ENCODE measurements around the gene DCANP1.
A peak's percentile ranks its signal among the peaks of the same experiment; 100 is the strongest.

The DCANP1 gene

DNA sequence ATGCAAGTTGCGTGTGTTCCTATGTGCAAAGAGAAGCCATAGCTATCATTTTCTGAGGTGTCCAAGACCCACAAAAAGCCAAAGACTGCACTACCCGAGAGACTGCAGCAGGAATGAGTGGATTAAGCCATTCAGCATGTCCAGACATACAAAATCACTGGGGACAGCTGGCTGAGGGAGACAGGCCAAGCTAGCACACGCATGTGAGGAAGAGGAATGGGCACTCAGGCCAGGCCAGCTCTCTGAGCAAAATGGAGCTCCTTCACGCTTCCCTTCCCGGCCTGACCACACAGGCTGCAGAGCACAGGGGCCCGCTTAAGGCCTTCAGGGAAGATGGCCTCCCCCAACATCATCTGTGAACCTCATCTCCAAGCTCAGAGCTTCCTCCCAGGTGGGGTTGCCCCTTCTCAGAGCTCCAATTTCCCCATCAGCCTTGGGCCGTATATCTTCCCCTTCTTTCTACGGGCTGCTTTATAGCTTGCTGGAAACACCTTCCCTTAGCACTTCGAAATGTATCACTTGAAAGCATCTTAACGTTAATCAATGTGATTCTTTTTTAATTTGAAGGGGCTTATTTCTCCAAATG is 8.4 kb downstream of the DCANP1 start:
- no peak for DNase-seq (ENCODE audit: extremely low read depth, low read depth)
- TF ChIP-seq, protein P1, sequence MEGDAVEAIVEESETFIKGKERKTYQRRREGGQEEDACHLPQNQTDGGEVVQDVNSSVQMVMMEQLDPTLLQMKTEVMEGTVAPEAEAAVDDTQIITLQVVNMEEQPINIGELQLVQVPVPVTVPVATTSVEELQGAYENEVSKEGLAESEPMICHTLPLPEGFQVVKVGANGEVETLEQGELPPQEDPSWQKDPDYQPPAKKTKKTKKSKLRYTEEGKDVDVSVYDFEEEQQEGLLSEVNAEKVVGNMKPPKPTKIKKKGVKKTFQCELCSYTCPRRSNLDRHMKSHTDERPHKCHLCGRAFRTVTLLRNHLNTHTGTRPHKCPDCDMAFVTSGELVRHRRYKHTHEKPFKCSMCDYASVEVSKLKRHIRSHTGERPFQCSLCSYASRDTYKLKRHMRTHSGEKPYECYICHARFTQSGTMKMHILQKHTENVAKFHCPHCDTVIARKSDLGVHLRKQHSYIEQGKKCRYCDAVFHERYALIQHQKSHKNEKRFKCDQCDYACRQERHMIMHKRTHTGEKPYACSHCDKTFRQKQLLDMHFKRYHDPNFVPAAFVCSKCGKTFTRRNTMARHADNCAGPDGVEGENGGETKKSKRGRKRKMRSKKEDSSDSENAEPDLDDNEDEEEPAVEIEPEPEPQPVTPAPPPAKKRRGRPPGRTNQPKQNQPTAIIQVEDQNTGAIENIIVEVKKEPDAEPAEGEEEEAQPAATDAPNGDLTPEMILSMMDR (IDR thresholded peaks at IDR 0.05; ENCODE audit: low read depth, low read length), result no peak

DNA sequence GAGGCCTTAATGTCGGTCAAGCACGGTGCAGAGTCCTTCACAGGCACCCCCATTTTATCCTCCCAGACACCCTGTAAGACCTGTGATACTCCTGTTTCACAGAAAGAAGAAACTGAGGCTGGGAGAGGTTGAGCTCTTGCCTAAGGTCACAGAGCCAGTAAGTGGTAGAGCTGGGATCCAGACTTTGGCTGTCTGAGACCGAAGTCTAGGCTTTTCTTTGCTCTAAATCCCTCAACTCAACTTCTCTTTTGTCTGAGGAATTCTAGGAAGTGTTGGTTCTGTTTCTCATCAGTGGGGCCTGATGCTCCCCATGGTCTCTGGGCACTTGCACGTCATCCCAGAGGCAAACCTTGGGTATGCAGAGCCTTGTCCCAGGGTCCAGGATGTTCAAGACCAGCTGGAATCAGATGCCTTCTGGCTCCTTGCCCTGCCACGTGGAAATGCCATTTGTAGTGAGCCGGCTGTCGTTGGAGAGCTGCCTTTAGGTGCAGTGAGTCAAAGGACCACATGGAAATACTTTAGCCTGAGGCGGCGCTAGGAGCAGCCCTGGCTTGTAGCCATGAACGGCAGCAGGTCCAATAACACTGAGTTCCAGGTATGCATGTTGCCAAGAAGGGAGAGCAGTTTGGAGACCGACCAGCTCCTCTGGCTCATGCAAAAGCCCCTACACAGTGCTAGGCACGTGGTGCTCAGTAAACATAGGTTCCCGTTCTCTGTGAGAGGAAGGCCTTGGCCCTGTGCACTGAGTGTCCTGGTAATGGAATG is 9.2 kb downstream of the DCANP1 start:
- DNase-seq (ENCODE audit: extremely low read depth, low read depth), result peak; percentile 86

DNA sequence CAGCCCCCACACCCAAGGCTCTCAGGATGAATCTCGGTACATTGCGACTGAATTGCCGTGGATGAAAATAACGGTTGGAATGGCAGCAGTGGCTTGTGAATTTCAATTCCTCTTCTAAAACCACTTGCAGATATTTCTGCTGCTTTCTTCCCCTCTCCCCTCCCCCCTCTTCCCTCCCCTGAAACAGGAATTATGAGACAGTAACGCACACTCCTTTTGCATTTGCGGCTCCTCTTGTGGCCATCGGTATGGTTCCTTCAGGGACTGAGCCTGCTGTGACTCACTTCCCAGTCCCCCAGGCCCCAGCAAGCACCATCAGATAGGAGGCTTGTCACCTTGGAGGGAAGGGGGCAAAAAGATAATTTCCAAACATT is 9.7 kb downstream of the DCANP1 start:
- DNase-seq (ENCODE audit: extremely low read depth, low read depth), result no peak
- TF ChIP-seq, protein P1 (IDR thresholded peaks at IDR 0.05; ENCODE audit: low read depth, low read length), result no peak

More for the DNA sequence above, 9.2 kb downstream of the DCANP1 start:
- TF ChIP-seq, protein P1 (IDR thresholded peaks at IDR 0.05; ENCODE audit: low read depth, low read length), result no peak

DNA sequence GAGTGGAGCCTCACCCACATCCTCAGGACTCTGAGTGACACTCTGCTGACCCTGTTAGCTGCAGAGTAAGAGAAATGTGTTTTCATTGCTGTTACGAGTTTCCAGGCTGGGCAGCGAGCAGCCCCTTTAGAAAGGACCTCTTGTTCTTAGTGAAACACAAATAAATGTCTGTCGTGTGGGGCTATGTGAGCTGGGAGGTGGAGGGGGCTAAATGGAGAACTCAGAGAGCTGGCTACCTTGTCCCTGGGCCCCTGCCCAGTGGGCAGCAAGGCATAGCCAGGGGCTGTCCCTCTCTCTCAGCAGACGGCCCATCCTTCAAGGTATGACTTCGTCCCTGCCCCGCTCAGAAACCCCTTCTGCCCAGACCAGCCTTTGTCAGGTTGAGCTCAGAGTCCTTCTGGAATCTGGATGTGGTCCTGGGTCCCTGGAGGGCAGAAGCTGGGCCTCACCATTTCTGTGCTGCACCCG is 10.2 kb downstream of the DCANP1 start:
- no peak for DNase-seq (ENCODE audit: extremely low read depth, low read depth)
- TF ChIP-seq, protein P1 (IDR thresholded peaks at IDR 0.05; ENCODE audit: low read depth, low read length), result no peak

DNA sequence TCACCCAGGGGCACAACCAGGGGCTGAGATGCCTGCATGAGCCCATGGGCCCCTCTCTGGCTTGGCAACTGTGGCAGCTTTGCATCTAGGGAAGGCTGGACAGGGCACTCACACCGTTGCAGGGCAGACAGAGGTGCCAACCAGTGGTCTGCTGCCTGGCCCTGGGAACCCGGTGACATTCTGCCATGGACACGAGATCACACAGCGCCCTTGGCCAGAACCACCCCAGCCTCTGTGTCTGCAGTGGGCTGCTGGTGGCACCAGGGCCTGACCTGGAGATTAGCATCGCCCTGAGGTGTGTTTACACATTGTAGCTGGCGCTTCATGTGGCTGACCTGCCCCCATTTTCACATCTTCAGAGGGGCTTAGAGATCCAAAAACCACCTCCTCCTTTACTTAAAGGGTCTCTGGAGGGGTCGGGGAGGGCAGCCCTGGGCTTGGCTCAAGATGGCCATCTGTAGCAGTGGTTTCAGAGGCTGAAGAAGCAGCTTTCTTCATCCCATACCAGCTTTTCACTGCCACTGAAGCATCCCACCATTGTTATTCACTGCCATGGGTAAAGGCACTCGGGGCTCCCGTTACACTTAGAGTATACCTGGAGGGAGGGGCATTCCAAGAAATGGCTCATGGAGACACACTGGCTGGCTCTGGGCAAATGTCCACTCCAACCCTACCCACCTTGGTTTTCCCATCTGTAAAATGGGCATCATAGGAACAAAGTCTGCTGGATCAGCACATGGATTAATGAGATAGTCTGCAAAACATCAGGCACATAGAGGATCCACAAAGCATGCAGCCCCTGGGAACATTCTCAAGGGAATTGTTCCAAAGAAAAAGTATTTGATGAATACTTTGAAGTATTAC is 11.4 kb downstream of the DCANP1 start:
- DNase-seq (ENCODE audit: extremely low read depth, low read depth), result no peak
- TF ChIP-seq, protein P1 (IDR thresholded peaks at IDR 0.05; ENCODE audit: low read depth, low read length), result no peak

DNA sequence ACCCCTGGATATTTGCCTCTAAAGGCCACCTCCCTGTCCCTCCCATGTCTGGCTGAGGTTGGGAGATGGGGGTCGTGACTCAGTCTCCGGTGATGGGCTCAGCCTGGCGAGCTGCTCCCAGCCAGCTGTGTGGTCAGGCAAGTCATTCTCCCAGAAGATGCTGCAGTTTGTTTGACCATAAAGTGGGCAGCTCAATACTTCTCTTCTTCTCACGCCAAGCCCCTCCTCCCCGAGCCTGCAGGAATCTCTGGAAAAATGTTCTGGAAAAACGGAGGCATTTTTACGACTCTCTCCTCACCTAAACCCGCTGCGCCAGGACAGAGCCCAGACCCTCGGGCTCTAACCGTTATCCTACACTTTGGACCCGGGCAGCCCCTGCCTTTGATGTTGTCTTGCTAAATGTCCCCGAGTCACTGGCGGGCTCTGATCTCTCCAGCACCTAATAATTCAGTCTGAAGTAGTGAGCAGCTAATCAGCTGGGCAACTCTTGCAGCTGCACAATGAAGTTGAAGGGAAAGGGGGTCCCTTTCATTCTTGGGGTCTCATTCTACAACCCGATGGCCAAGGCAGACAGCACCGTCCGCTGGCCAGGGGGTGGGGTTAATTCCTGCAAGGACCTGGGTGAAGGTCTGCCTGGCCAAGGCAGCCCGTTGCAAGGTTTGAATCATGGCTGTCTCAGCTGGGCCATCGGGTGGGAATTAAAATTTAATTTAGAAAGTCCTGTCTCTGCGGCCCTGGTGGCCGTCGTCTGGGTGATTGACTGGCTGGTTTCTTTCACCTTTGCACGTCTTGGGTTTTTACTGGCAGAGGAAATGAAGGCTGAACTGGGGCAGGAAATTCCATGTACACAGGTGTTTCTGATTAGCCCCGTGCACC is 12.3 kb downstream of the DCANP1 start:
- DNase-seq (ENCODE audit: extremely low read depth, low read depth), result no peak
- TF ChIP-seq, protein P1 (IDR thresholded peaks at IDR 0.05; ENCODE audit: low read depth, low read length), result no peak
